ENCODE data around the gene CBY3.
"Not testable (repeated sequence)": the region's sequence is repeated elsewhere in the genome, so short reads cannot be mapped to it uniquely, and the experiment has no call there.

CBY3 gene

GRCh38 chr5:179697993-179698934, 17.4 kb upstream of the CBY3 start:
- Histone ChIP-seq H3K27me3 (ENCODE audit: control insufficient read depth, insufficient read depth, low read length) (no peaks in the 10 kb centered on the region), H3K9me3 (ENCODE audit: control insufficient read depth, insufficient read depth, low read length) (no peaks in the 10 kb centered on the region), H3K4me1 (ENCODE audit: control insufficient read depth, insufficient read depth, low read length) (peaks cover 2% of the 10 kb centered on the region)

GRCh38 chr5:179697543-179697942, 16.7 kb upstream of the CBY3 start:
- not testable (repeated sequence) for H3K9me3 ChIP-seq (ENCODE audit: control insufficient read depth, insufficient read depth, low read length); H3K4me1 ChIP-seq (ENCODE audit: control insufficient read depth, insufficient read depth, low read length); H3K36me3 ChIP-seq (ENCODE audit: control insufficient read depth, insufficient read depth, low read length); H3K27me3 ChIP-seq (ENCODE audit: control insufficient read depth, insufficient read depth, low read length)
- Histone ChIP-seq H3K9ac (ENCODE audit: low read depth, low read length) (peak overlapping the region; percentile 97), H3K4me3 (ENCODE audit: low read depth, low read length) (peak overlapping the region; percentile 89)

More at GRCh38 chr5:179697993-179698934, 17.4 kb upstream of the CBY3 start:
- peaks cover under 1% of the 10 kb centered on the region for H3K36me3 ChIP-seq (ENCODE audit: control insufficient read depth, insufficient read depth, low read length)
- H3K9ac ChIP-seq (ENCODE audit: low read depth, low read length), result peak overlapping the region; percentile 97
- H3K4me3 ChIP-seq (ENCODE audit: low read depth, low read length), result peak overlapping the region; percentile 98

- Histone ChIP-seq H3K36me3 (ENCODE audit: control insufficient read depth, insufficient read depth, low read length) (no peaks in the 10 kb centered on the region), H3K9me3 (ENCODE audit: control insufficient read depth, insufficient read depth, low read length) (no peaks in the 10 kb centered on the region), H3K4me1 (ENCODE audit: control insufficient read depth, insufficient read depth, low read length) (peaks cover 2% of the 10 kb centered on the region), H3K4me3 (ENCODE audit: low read depth, low read length) (no peak overlapping the region), H3K9ac (ENCODE audit: low read depth, low read length) (no peak overlapping the region), H3K27me3 (ENCODE audit: control insufficient read depth, insufficient read depth, low read length) (no peaks in the 10 kb centered on the region)
Observed at GRCh38 chr5:179697108-179697507, 16.3 kb upstream of the CBY3 start.

GRCh38 chr5:179696603-179697002, 15.8 kb upstream of the CBY3 start:
- H3K36me3 ChIP-seq (ENCODE audit: control insufficient read depth, insufficient read depth, low read length), result no peaks in the 10 kb centered on the region
- no peak overlapping the region for H3K4me3 ChIP-seq (ENCODE audit: low read depth, low read length)
- peaks cover 2% of the 10 kb centered on the region for H3K4me1 ChIP-seq (ENCODE audit: control insufficient read depth, insufficient read depth, low read length)
- H3K9ac ChIP-seq (ENCODE audit: low read depth, low read length), result no peak overlapping the region
- H3K27me3 ChIP-seq (ENCODE audit: control insufficient read depth, insufficient read depth, low read length), result no peaks in the 10 kb centered on the region
- H3K9me3 ChIP-seq (ENCODE audit: control insufficient read depth, insufficient read depth, low read length), result no peaks in the 10 kb centered on the region

- Histone ChIP-seq H3K9ac (ENCODE audit: low read depth, low read length) (no peak overlapping the region), H3K27me3 (ENCODE audit: control insufficient read depth, insufficient read depth, low read length) (no peaks in the 10 kb centered on the region), H3K4me1 (ENCODE audit: control insufficient read depth, insufficient read depth, low read length) (no peaks in the 10 kb centered on the region), H3K4me3 (ENCODE audit: low read depth, low read length) (no peak overlapping the region), H3K9me3 (ENCODE audit: control insufficient read depth, insufficient read depth, low read length) (no peaks in the 10 kb centered on the region), H3K36me3 (ENCODE audit: control insufficient read depth, insufficient read depth, low read length) (no peaks in the 10 kb centered on the region)
Observed at GRCh38 chr5:179694561-179694960, 13.7 kb upstream of the CBY3 start.

- not testable (repeated sequence) for H3K36me3 ChIP-seq (ENCODE audit: control insufficient read depth, insufficient read depth, low read length); H3K9me3 ChIP-seq (ENCODE audit: control insufficient read depth, insufficient read depth, low read length); H3K9ac ChIP-seq (ENCODE audit: low read depth, low read length); H3K27me3 ChIP-seq (ENCODE audit: control insufficient read depth, insufficient read depth, low read length); H3K4me1 ChIP-seq (ENCODE audit: control insufficient read depth, insufficient read depth, low read length); H3K4me3 ChIP-seq (ENCODE audit: low read depth, low read length)
Observed at GRCh38 chr5:179689212-179689611, 8.4 kb upstream of the CBY3 start.

GRCh38 chr5:179680014-179680779, 637 bp downstream of the CBY3 start:
- no peaks in the 10 kb centered on the region for H3K9me3 ChIP-seq (ENCODE audit: control insufficient read depth, insufficient read depth, low read length)
- H3K4me3 ChIP-seq (ENCODE audit: low read depth, low read length), result no peak overlapping the region
- H3K36me3 ChIP-seq (ENCODE audit: control insufficient read depth, insufficient read depth, low read length), result no peaks in the 10 kb centered on the region
- no peaks in the 10 kb centered on the region for H3K27me3 ChIP-seq (ENCODE audit: control insufficient read depth, insufficient read depth, low read length)
- no peak overlapping the region for H3K9ac ChIP-seq (ENCODE audit: low read depth, low read length)
- no peaks in the 10 kb centered on the region for H3K4me1 ChIP-seq (ENCODE audit: control insufficient read depth, insufficient read depth, low read length)

- no peaks in the 10 kb centered on the region for H3K36me3 ChIP-seq (ENCODE audit: control insufficient read depth, insufficient read depth, low read length)
- no peaks in the 10 kb centered on the region for H3K9me3 ChIP-seq (ENCODE audit: control insufficient read depth, insufficient read depth, low read length)
- peak overlapping the region; percentile 76 for H3K9ac ChIP-seq (ENCODE audit: low read depth, low read length)
Observed at GRCh38 chr5:179679014-179679674, 1.7 kb downstream of the CBY3 start.

GRCh38 chr5:179678223-179679013, 2.4 kb downstream of the CBY3 start:
- Histone ChIP-seq H3K27me3 (ENCODE audit: control insufficient read depth, insufficient read depth, low read length) (no peaks in the 10 kb centered on the region), H3K4me1 (ENCODE audit: control insufficient read depth, insufficient read depth, low read length) (no peaks in the 10 kb centered on the region), H3K9ac (ENCODE audit: low read depth, low read length) (peak overlapping the region; percentile 96), H3K9me3 (ENCODE audit: control insufficient read depth, insufficient read depth, low read length) (no peaks in the 10 kb centered on the region), H3K4me3 (ENCODE audit: low read depth, low read length) (peak overlapping the region; percentile 98), H3K36me3 (ENCODE audit: control insufficient read depth, insufficient read depth, low read length) (no peaks in the 10 kb centered on the region)

More at GRCh38 chr5:179679014-179679674, 1.7 kb downstream of the CBY3 start:
- Histone ChIP-seq H3K27me3 (ENCODE audit: control insufficient read depth, insufficient read depth, low read length) (no peaks in the 10 kb centered on the region), H3K4me1 (ENCODE audit: control insufficient read depth, insufficient read depth, low read length) (no peaks in the 10 kb centered on the region), H3K4me3 (ENCODE audit: low read depth, low read length) (peak overlapping the region; percentile 98)

GRCh38 chr5:179668391-179668790, 12.4 kb downstream of the CBY3 start:
- Histone ChIP-seq H3K9me3 (ENCODE audit: control insufficient read depth, insufficient read depth, low read length) (no peaks in the 10 kb centered on the region), H3K9ac (ENCODE audit: low read depth, low read length) (no peak overlapping the region), H3K27me3 (ENCODE audit: control insufficient read depth, insufficient read depth, low read length) (no peaks in the 10 kb centered on the region), H3K4me3 (ENCODE audit: low read depth, low read length) (no peak overlapping the region), H3K36me3 (ENCODE audit: control insufficient read depth, insufficient read depth, low read length) (peaks cover 8% of the 10 kb centered on the region), H3K4me1 (ENCODE audit: control insufficient read depth, insufficient read depth, low read length) (no peaks in the 10 kb centered on the region)

GRCh38 chr5:179661647-179662046, 19.2 kb downstream of the CBY3 start:
- not testable (repeated sequence) for H3K36me3 ChIP-seq (ENCODE audit: control insufficient read depth, insufficient read depth, low read length); H3K9ac ChIP-seq (ENCODE audit: low read depth, low read length); H3K27me3 ChIP-seq (ENCODE audit: control insufficient read depth, insufficient read depth, low read length); H3K4me1 ChIP-seq (ENCODE audit: control insufficient read depth, insufficient read depth, low read length); H3K9me3 ChIP-seq (ENCODE audit: control insufficient read depth, insufficient read depth, low read length); H3K4me3 ChIP-seq (ENCODE audit: low read depth, low read length)
